GM21786 (cell line): ENCODE data around the gene HPCAL1.

Experiments used
- ATAC-seq: cut with Tn5 transposase; IDR thresholded peaks from one replicate; pipeline ENCODE4 v1.9.1; 2021; ENCODE audit not compliant: unreplicated experiment

Gene HPCAL1

DNA sequence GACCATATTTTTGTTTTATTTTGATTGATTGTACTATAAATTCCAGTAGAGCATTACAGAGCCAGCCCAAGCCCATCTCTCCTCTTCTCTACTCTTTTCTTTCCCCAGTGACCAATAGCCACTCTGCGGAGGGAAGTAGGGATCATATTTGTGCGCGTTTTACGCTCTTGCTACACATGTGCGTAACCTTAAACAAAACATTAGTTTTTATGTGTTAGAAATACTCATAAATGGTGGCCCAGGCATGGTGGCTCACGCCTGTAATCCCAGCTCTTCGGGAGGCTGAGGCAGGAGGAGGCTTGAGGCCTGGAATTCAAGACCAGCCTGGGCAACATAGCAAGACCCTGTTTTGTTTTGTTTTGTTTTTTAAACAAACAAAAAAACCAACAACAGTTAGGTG is 31.3 kb downstream of the HPCAL1 start:
- no peak for ATAC-seq

- no peak for ATAC-seq
These were observed 32.5 kb downstream of the HPCAL1 start for GRCh38 chr2:10335046-10335840.

DNA sequence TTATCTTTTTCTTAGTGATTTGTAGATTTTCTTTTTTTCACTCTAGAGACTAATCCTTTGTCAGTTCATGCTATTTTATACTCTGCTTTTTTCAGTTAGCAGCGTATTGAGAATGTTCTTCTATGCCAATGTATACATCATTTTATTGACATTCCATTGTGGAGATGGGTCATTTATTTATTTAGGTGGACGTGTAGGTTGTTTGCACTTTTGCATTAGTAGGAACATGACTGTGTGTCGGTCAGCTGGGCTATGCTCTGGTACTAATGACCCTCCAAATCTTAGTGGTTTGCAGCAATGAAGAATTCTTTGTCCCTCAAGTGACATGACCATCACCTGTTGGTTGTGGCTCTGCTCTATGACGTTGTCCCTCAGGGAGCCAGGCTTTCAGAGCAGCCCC is 33.6 kb downstream of the HPCAL1 start:
- no peak for ATAC-seq

- ATAC-seq: no peak
These were observed 35.0 kb downstream of the HPCAL1 start for GRCh38 chr2:10337449-10338269.

DNA sequence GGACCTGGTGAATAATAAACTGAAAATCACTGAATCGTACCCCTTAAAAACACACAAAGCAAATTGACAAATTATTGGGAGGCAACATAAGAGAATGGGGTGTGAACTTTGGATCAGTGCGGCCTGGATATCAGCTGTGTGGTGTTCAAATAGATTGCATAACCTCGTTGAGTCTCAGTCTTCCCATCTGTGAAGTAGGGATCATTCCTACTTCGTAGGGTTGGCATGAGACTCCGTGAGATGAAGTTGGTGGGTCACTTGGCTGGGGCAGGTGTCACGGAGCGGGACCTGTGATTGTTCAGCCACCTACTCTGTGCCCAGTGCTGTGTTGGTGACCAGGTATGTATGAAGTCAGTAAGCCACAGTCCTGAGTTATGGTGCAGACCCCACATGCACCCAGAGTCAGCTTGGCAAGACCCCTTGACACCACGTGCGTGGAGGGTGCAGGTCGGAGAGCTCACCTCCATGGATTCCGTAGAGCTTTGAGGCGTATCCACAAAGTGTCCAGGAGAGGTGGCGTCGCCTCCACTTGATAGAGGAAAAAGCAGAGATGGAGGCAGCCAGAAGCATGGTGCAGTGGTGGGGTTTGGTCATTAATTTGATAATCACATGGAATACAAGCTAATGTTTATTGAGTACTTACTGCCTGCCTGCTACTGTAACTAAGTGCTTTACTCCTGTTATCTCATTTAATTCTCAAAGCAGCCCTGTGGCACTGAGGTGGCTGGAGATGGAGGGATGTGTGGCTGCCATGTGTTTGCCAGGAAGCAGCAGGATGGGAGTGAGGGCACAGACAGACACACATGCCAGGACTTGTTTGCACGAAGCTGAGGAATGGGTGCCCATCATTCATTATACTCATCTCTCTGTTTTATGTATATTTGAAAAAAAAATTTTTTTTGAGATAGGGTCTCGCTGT is 35.8 kb downstream of the HPCAL1 start:
- ATAC-seq: no peak

DNA sequence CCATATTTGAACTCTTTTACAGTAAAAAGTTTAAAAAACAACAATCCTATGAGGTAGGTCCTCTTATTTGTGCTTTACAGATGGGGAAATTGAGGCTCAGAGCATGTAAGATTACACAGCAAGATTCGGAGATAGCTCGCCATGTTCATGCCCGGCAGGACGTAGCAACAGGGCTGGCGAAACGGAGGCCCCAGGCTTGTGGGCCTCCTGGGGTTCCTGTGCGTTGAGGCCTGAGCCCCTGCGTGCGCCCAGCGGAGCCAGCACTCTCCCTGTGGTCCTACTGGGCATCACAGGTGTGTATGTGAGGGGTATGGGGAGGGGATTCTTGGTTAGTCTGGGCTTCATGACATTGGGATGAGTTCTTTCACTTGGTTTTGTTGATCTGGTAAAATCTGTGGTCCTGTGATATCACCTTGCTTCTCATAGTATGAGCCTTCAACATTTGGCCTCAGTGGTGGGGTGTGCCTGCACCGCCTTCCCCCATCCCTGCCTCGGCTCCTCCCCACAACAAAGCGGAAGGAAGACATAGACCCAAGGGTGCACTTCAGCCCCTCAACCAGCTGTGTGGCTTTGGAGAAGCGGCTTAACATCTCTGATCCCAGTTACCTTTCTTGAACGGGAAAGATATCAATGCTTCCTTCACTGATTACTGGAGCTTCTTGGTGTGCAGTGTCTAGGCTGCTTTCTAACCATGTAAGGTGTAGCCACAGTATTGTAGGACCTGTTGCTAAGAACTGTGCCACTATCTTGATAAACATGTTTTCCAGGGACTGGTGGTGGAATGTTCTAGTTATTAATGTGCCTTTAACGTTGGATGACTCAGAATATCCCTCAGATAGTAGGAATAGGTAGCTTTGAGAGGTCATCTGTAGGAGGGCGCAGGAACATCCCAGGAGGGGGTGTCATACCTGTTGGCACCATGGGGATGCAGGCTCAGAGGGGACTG is 37.2 kb downstream of the HPCAL1 start:
- ATAC-seq: no peak

GRCh38 chr2:10340593-10340975 is 37.9 kb downstream of the HPCAL1 start:
- no peak for ATAC-seq

GRCh38 chr2:10341193-10341592 is 38.5 kb downstream of the HPCAL1 start:
- no peak for ATAC-seq

DNA sequence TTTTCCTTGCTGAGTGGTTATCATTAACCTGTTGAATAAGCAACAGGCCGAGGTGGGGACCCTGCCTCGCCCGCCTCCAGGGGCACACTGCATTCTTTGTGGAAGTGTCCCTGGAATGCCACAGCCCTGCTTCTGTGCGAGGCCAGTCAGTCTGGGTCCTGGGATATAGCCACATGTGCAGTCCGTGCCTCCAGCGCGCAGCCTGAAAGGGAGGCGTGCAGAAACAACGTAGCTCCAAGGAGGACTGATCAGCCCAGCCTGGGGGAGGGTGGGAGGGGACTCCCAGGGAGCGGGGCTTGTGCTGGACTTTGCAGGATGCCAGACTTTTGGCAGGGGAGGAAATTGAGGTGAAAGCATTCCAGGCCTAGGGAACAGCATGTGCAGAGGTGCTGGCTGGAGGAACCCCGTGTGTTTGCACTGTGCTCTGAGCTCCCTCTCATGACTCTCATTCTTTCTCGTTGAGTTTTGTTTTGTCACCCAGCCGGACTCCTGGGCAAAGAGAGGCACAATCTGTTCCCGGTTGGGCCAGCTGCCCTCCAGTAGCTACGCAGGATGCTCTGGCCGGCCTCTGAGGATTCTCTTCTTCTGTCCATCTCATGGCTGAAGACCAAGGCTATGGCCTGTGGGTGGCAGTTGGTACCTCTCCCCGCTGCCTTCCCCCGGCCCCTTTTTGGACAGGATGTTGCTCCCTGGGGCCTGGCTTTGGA is 39.7 kb downstream of the HPCAL1 start:
- ATAC-seq: no peak

DNA sequence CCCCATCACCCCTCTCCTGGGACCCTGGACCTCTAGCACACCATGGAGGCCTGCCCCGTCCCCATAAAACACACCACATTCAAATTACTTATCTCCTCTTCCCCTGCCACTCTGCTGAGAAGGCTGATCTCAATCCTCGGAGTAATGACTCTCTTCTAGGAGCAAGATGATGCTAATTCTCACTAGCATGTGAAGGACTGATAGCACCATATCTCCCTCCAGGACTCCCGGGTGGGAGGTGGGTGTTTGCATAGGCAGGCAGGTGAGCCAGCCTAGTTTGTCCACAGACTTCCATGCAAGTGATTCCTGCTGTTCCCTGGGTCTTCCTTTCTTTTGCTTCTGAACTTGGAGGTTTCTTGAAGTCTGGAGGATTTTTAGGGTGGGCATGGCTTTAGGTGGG is 40.5 kb downstream of the HPCAL1 start:
- no peak for ATAC-seq

DNA sequence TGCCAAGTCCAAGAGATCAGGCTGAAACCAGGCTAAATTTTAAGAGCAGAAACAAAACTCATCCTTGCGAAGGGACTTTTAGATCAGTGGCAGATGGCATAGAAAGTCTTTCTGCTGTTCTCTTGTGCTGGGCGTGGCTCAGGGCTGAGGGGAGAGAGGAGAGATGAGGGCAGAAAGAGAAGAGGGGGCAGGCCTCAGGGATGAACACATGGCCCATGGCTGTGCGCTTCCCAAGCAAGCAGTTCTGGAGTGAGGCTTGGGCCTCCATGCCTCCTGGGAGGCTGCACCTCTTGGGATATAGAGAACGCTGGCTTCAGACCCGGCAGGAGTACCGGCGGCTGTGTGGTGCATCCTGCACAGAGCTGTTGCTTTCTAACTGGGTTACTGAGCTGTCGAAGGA is 41.0 kb downstream of the HPCAL1 start:
- no peak for ATAC-seq

DNA sequence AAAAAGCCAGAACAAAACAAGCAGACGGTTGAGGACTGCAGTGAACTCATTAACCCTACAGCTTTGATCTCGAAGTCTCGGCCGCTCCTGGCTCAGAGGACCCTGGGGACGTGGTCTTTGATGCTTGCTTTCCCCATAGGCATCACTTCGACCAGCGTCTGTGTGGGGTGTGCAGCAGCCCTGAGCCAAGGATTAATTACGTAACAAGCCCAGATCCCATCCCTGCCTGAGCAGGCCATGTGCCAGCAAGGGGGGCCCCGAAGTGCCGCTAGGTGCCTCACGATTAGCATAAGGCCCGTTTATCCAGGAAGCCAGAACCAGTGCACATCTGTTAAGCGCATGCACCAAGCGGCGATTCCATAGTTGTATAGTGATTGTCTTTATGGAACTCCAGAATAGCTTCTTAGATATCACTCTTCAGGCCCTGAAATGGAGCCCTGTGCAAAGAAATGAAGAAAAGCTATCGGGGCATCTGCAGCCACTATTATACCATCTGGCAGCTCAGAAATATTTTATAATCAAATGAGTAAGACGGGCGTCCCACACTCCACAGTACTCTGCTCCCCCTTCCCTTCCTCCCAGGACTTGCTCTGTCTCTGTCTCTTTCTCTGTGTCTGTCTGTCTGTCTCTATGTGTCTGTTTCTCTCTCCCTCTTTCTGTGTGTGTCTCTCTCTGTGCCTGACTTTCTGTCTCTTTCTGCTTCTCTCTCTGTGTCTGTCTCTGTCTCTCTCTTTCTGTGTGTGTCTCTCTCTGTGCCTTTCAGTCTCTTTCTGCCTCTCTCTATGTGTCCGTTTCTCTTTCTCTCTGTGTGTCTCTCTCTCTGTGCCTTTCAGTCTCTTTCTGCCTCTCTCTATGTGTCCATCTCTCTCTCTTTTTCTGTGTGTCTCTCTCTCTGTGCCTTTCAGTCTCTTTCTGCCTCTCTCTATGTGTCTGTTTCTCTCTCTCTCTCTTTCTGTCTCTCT is 41.7 kb downstream of the HPCAL1 start:
- no peak for ATAC-seq

DNA sequence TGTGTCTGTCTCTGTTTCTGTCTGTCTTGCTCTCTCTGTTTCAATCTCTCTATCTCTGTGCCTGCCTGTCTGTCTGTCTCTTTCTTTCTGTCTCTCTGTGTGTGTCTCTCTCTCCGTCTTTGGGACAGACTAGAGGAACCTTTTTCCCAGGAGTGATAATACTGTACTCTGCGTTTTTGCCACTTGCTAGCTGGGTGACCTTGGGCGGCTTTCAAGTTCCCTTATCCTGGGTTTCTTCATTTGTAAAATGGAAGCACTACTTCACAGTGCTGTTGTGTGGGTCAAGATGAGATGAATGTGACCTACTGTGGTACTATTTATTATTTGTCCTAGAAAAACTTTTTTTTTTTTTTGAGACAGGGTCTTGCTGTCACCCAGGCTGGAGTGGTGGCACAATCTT is 42.4 kb downstream of the HPCAL1 start:
- no peak for ATAC-seq

DNA sequence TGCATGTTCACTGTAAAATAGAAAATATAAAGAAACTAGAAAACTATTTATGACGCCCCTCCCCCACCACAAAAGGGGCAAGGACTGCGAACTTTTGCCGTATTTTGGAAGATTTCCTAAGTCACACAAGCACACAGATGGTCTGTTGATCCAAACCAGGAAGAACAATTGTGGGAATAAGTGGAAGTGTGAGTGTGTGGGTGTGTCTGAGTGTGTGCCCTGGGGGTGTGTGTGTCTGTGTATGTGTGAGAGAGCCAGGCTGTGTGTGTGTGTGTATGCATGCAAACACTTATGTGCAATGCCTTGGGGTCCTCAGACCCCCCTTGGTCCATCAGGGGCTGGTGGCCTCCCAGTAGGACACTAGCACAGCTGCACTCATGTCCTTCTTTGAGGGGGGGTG is 43.1 kb downstream of the HPCAL1 start:
- ATAC-seq: no peak

DNA sequence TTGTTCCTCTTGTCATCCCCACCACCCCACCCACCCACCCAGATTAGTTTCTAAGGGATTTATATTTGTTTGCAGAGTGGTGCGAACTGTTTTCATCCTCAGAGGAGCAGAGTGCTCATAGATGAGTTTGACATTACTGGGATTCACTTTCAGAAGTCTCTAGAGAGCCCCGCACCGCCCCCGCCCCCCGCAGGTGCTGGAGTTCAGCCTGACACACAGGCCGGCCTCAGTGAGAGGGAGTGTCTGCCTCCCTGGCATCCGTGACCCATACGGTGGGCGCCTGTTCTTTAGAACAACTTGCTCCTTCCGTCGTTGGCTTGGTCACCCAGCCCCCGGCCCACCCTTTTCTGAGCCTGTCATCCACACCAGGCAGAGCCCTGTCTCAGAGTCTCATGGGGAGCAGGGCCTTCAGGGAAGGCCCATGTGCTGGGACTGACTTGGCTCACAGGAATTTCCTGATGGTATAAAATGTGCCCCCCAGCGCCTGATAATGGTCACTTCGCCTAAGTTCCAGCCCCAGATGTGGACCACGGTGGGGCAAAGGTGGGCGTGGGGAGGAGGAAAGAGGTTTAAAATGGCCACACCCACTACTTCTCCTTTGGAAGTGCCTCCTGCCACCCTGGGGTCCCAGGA is 44.3 kb downstream of the HPCAL1 start:
- no peak for ATAC-seq

DNA sequence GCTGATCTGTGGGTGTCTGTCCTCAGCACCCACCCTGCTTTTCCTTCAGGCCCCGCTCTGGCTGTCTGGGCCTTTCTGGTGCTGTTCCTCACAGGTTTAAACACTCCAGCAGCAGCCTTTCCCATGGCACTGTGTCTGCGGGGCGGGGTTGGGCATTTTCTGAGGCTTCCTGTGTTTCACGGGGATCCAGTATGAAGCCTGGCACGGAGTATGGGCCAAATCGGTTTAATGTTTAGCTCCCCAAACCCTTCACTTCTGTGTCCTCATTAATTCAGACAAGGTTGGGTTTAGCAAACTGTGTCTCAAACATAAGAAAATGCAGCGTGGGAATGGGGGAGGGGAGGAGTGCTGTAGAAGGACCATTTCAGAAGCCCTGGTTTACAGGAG is 44.9 kb downstream of the HPCAL1 start:
- no peak for ATAC-seq

- no peak for ATAC-seq
These were observed 46.2 kb downstream of the HPCAL1 start for GRCh38 chr2:10348891-10349290.

DNA sequence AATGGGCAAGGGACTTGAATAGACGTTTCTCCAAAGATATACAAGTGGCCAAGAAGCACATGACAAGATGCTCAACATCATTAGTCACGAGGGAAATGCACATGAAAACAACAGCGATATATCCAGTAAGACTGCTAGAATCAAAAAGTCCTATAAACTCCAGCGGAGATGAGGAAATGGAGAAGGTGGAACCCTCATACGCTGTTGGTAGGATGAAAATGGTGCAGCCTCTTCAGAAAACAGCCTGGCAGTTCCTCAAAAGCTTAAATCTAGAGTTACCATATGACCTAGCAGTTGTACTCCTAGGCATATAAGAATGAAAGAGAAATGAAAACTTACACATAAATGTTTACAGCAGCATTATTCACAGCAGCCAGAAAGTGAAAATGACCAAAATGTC is 48.1 kb downstream of the HPCAL1 start:
- peak; percentile 73 for ATAC-seq
